Mammary epithelial cell (primary cell): ENCODE results near the gene EDARADD.

Experiments used
- CTCF ChIP-seq, 2 donors: IDR thresholded peaks in 1 of 2; conservative IDR thresholded peaks in 1 of 2; 2 replicates each; pipeline ENCODE4 v1.5.1; 2011 to 2012; ENCODE audit warnings: inconsistent platforms in 2 of 2, low read length in 2 of 2, mild to moderate bottlenecking in 2 of 2, control low read depth in 1 of 2, low read depth in 1 of 2; ENCODE audit not compliant: insufficient read depth in 1 of 2; ENCODE audit errors: extremely low read depth in 1 of 2
- EZH2 ChIP-seq: IDR thresholded peaks from 2 replicates; pipeline ENCODE4 v1.6.1; 2012; ENCODE audit warnings: low read length, inconsistent platforms, borderline replicate concordance

GRCh38 chr1:236522937-236523703, 129.0 kb downstream of the EDARADD start:
- TF ChIP-seq CTCF (conservative IDR thresholded peaks at IDR 0.05 in 1 of 2, IDR thresholded peaks at IDR 0.05 in 1 of 2; ENCODE audit: extremely low read depth in 1 of 2, insufficient read depth in 1 of 2, low read depth in 1 of 2, low read length in 2 of 2) (no peak), EZH2 (no peak)
